Fibroblast of lung (primary cell): ENCODE results near the gene PIP5KL1.

Experiments used
- EZH2 ChIP-seq: IDR thresholded peaks from 2 replicates; pipeline ENCODE4 v1.5.1; 2012; ENCODE audit warnings: low read length, control low read depth, mild to moderate bottlenecking; ENCODE audit errors: missing control alignments
- TF ChIP-seq, protein P1 (sequence below), 2 donors: IDR thresholded peaks in 1 of 2; conservative IDR thresholded peaks in 1 of 2; 1 replicate in 1 of 2; 2 replicates in 1 of 2; pipeline ENCODE4 v1.5.1; 2011 to 2012; ENCODE audit warnings: low read length in 2 of 2, control low read depth in 1 of 2, inconsistent platforms in 1 of 2, low read depth in 1 of 2, mild to moderate bottlenecking in 1 of 2

GRCh38 chr9:127967151-127967809, 36.7 kb upstream of the PIP5KL1 start:
- TF ChIP-seq, protein P1, sequence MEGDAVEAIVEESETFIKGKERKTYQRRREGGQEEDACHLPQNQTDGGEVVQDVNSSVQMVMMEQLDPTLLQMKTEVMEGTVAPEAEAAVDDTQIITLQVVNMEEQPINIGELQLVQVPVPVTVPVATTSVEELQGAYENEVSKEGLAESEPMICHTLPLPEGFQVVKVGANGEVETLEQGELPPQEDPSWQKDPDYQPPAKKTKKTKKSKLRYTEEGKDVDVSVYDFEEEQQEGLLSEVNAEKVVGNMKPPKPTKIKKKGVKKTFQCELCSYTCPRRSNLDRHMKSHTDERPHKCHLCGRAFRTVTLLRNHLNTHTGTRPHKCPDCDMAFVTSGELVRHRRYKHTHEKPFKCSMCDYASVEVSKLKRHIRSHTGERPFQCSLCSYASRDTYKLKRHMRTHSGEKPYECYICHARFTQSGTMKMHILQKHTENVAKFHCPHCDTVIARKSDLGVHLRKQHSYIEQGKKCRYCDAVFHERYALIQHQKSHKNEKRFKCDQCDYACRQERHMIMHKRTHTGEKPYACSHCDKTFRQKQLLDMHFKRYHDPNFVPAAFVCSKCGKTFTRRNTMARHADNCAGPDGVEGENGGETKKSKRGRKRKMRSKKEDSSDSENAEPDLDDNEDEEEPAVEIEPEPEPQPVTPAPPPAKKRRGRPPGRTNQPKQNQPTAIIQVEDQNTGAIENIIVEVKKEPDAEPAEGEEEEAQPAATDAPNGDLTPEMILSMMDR (conservative IDR thresholded peaks at IDR 0.05 in 1 of 2, IDR thresholded peaks at IDR 0.05 in 1 of 2; ENCODE audit: low read depth in 1 of 2, low read length in 2 of 2): no peak
- TF ChIP-seq EZH2: no peak
